ENCODE data around the gene MRPL40.
A peak's percentile ranks its signal among the peaks of the same experiment; 100 is the strongest.
"Not testable (repeated sequence)": the region's sequence is repeated elsewhere in the genome, so short reads cannot be mapped to it uniquely, and the experiment has no call there.

The MRPL40 gene

GRCh38 chr22:19438298-19438697, 6.0 kb downstream of the MRPL40 start:
- H3K4me3 ChIP-seq (replicated peaks; ENCODE audit: low read depth, low read length) = no peak overlapping the region
- DNase-seq (ENCODE audit: extremely low read depth, low read depth) = no peak
- no peak for TF ChIP-seq CTCF (IDR thresholded peaks at IDR 0.05; ENCODE audit: low read depth, low read length, missing control alignments)

GRCh38 chr22:19440411-19441195, 8.3 kb downstream of the MRPL40 start:
- no peak for DNase-seq (ENCODE audit: extremely low read depth, low read depth)
- TF ChIP-seq CTCF (IDR thresholded peaks at IDR 0.05; ENCODE audit: low read depth, low read length, missing control alignments) = no peak
- H3K4me3 ChIP-seq (replicated peaks; ENCODE audit: low read depth, low read length) = no peak overlapping the region

GRCh38 chr22:19442166-19442565, 9.8 kb downstream of the MRPL40 start:
- no peak overlapping the region for H3K4me3 ChIP-seq (replicated peaks; ENCODE audit: low read depth, low read length)
- DNase-seq (ENCODE audit: extremely low read depth, low read depth) = no peak
- no peak for TF ChIP-seq CTCF (IDR thresholded peaks at IDR 0.05; ENCODE audit: low read depth, low read length, missing control alignments)

GRCh38 chr22:19443544-19444211, 11.3 kb downstream of the MRPL40 start:
- no peak overlapping the region for H3K4me3 ChIP-seq (replicated peaks; ENCODE audit: low read depth, low read length)
- TF ChIP-seq CTCF (IDR thresholded peaks at IDR 0.05; ENCODE audit: low read depth, low read length, missing control alignments) = no peak
- DNase-seq (ENCODE audit: extremely low read depth, low read depth) = no peak

- DNase-seq (ENCODE audit: extremely low read depth, low read depth); H3K4me3 ChIP-seq (replicated peaks; ENCODE audit: low read depth, low read length): not testable (repeated sequence)
These were observed 13.1 kb downstream of the MRPL40 start for GRCh38 chr22:19445279-19445982.

- no peak for DNase-seq (ENCODE audit: extremely low read depth, low read depth)
- peak overlapping the region; percentile 72 for H3K4me3 ChIP-seq (replicated peaks; ENCODE audit: low read depth, low read length)
- TF ChIP-seq CTCF (IDR thresholded peaks at IDR 0.05; ENCODE audit: low read depth, low read length, missing control alignments) = no peak
These were observed 14.4 kb downstream of the MRPL40 start for GRCh38 chr22:19446603-19447329.

Measured in HFF-Myc (cell line).